Measurements from ENCODE around the gene ANTXR2.

Gene ANTXR2

DNA sequence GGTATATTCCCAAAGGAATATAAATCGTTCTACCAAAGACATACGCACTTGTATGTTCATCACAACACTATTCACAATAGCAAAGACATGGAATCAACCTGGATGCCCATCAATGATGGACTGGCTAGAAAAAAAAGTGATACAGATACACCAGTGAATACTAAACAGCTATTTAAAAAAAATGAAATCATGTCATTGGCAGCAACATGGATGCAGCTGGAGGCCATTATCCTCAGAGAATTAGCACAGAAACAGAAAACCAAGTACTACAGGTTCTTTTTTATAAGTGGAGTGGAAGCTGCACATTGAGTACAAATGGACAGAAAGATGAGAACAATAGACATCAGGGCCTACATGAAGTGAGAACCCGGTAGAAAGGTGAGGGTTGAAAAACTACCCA, 81.4 kb downstream of the ANTXR2 start:
- no peak for TF ChIP-seq RAD21 (IDR thresholded peaks at IDR 0.05; ENCODE audit: low read depth)
- TF ChIP-seq YY1 (IDR thresholded peaks at IDR 0.05; ENCODE audit: low read depth), result no peak
- TF ChIP-seq, protein P1, sequence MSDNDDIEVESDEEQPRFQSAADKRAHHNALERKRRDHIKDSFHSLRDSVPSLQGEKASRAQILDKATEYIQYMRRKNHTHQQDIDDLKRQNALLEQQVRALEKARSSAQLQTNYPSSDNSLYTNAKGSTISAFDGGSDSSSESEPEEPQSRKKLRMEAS (IDR thresholded peaks at IDR 0.05), result no peak
- TF ChIP-seq, protein P2, sequence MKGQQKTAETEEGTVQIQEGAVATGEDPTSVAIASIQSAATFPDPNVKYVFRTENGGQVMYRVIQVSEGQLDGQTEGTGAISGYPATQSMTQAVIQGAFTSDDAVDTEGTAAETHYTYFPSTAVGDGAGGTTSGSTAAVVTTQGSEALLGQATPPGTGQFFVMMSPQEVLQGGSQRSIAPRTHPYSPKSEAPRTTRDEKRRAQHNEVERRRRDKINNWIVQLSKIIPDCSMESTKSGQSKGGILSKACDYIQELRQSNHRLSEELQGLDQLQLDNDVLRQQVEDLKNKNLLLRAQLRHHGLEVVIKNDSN (IDR thresholded peaks at IDR 0.05), result no peak
- no peak for TF ChIP-seq REST (IDR thresholded peaks at IDR 0.05; ENCODE audit: low read depth)
- TF ChIP-seq EGR1 (IDR thresholded peaks at IDR 0.05), result no peak
- no peak for TF ChIP-seq ZBTB7A (IDR thresholded peaks at IDR 0.05; ENCODE audit: low read depth)
- TF ChIP-seq EP300 (IDR thresholded peaks at IDR 0.05; ENCODE audit: borderline replicate concordance), result no peak
- TF ChIP-seq TAF1 (IDR thresholded peaks at IDR 0.05; ENCODE audit: low read depth), result no peak
- TF ChIP-seq TEAD4 (IDR thresholded peaks at IDR 0.05), result no peak
- no peak for TF ChIP-seq CREB1 (IDR thresholded peaks at IDR 0.05; ENCODE audit: low read depth)
- TF ChIP-seq NFIC (IDR thresholded peaks at IDR 0.05), result no peak
- TF ChIP-seq TCF12 (IDR thresholded peaks at IDR 0.05; ENCODE audit: low read depth), result no peak
- no peak for TF ChIP-seq FOXM1 (IDR thresholded peaks at IDR 0.05; ENCODE audit: borderline replicate concordance, low read depth)
- no peak for TF ChIP-seq CEBPB (IDR thresholded peaks at IDR 0.05)

GRCh38 chr4:79987401-79987800, 85.6 kb downstream of the ANTXR2 start:
- no peak for TF ChIP-seq FOXM1 (IDR thresholded peaks at IDR 0.05; ENCODE audit: borderline replicate concordance, low read depth)
- TF ChIP-seq CREB1 (IDR thresholded peaks at IDR 0.05; ENCODE audit: low read depth), result no peak
- TF ChIP-seq, protein P1 (IDR thresholded peaks at IDR 0.05), result no peak
- TF ChIP-seq EP300 (IDR thresholded peaks at IDR 0.05; ENCODE audit: borderline replicate concordance), result no peak
- TF ChIP-seq RAD21 (IDR thresholded peaks at IDR 0.05; ENCODE audit: low read depth), result no peak

GRCh38 chr4:79983431-79983830, 89.6 kb downstream of the ANTXR2 start:
- TF ChIP-seq EP300 (IDR thresholded peaks at IDR 0.05; ENCODE audit: borderline replicate concordance) (no peak), REST (IDR thresholded peaks at IDR 0.05; ENCODE audit: low read depth) (no peak), FOXM1 (IDR thresholded peaks at IDR 0.05; ENCODE audit: borderline replicate concordance, low read depth) (no peak), TCF12 (IDR thresholded peaks at IDR 0.05; ENCODE audit: low read depth) (no peak), YY1 (IDR thresholded peaks at IDR 0.05; ENCODE audit: low read depth) (no peak), TAF1 (IDR thresholded peaks at IDR 0.05; ENCODE audit: low read depth) (no peak), EGR1 (IDR thresholded peaks at IDR 0.05) (no peak), CREB1 (IDR thresholded peaks at IDR 0.05; ENCODE audit: low read depth) (no peak), NFIC (IDR thresholded peaks at IDR 0.05) (no peak), ZBTB7A (IDR thresholded peaks at IDR 0.05; ENCODE audit: low read depth) (no peak), TEAD4 (IDR thresholded peaks at IDR 0.05) (no peak), RAD21 (IDR thresholded peaks at IDR 0.05; ENCODE audit: low read depth) (no peak), CEBPB (IDR thresholded peaks at IDR 0.05) (no peak)
- TF ChIP-seq, protein P2 (IDR thresholded peaks at IDR 0.05), result no peak
- TF ChIP-seq, protein P1 (IDR thresholded peaks at IDR 0.05), result no peak

DNA sequence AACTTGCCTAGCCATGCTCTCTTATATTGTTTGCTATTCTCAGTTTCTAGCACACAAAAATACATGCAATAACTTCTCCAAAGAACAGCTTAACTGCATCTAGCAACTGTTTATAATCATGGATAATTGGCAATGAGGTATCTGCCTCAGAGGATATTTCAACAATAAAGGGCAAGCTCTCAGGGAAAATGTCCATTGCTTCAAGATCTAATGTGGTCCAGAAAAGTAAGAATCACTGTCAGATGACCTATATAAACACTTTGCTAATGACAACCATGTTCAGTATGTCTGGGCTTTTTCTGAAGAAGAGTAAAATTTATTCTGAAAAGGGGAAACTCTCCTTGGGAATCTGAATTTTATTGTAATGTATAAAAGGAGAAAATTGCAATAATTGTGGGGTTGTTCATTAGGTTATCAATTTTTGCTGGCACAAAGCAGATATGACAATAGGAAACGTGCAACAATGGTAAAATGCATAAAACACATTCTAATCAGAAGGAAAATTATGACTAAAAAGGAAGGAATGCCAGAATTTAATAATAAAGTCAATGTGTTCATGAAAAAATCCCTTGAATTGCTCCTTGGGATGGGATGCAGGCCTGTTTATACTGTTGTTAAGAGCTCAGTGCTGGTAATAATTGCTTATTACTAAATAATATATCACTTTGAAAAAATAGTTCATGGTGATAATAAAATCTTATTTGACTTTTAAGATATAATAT, 90.3 kb downstream of the ANTXR2 start:
- TF ChIP-seq ZBTB7A (IDR thresholded peaks at IDR 0.05; ENCODE audit: low read depth), result no peak
- no peak for TF ChIP-seq EP300 (IDR thresholded peaks at IDR 0.05; ENCODE audit: borderline replicate concordance)
- no peak for TF ChIP-seq NFIC (IDR thresholded peaks at IDR 0.05)
- no peak for TF ChIP-seq RAD21 (IDR thresholded peaks at IDR 0.05; ENCODE audit: low read depth)
- no peak for TF ChIP-seq TCF12 (IDR thresholded peaks at IDR 0.05; ENCODE audit: low read depth)
- no peak for TF ChIP-seq TAF1 (IDR thresholded peaks at IDR 0.05; ENCODE audit: low read depth)
- no peak for TF ChIP-seq REST (IDR thresholded peaks at IDR 0.05; ENCODE audit: low read depth)
- no peak for TF ChIP-seq CEBPB (IDR thresholded peaks at IDR 0.05)
- TF ChIP-seq FOXM1 (IDR thresholded peaks at IDR 0.05; ENCODE audit: borderline replicate concordance, low read depth), result no peak
- no peak for TF ChIP-seq YY1 (IDR thresholded peaks at IDR 0.05; ENCODE audit: low read depth)

All from Ishikawa (cell line).